Measurements from ENCODE around the gene KIAA1191. TPM values are rescaled to one million over a fixed set of nuclear protein-coding genes. Genes with fewer than 3 reads are reported as not detected.
A peak's percentile ranks its signal among the peaks of the same experiment; 100 is the strongest.

The KIAA1191 gene
- total and polyA plus RNA-seq, 9 of the 15 experiments (the other 6 are each of a cell fraction or from before 2014, with no cell fraction given), result 31.0 to 80.2 (median 45.7) TPM

GRCh38 chr5:176388003-176388443 is 26.5 kb upstream of the KIAA1191 start:
- peaks cover 58% of the 10 kb centered on the region for H3K79me2 ChIP-seq (ENCODE audit: control insufficient read depth, insufficient read depth, low read length)
- intact Hi-C loops (cut with micrococcal nuclease), result loop anchor here (1.0 kb wide), 1 partner anchor 27 kb away; the partner anchor contains the start of gene KIAA1191
- no peaks in the 10 kb centered on the region for H3K9me1 ChIP-seq (ENCODE audit: control insufficient read depth, insufficient read depth, low read length)
- DNase-seq (ENCODE audit: extremely low read depth in 1 of 4, low spot score in 3 of 4) (peak; percentile 52 to 72 (median 62)), ATAC-seq (peak; percentile 35), FAIRE-seq (peak; percentile 44)
- peak overlapping the region; percentile 97 for H3K27ac ChIP-seq (ENCODE audit: extremely low read depth, low read depth, low read length)
- in situ Hi-C loops (cut with MboI), result no loop called here
- H2AFZ ChIP-seq (ENCODE audit: low read depth, low read length), result peak overlapping the region; percentile 97
- peaks cover 81% of the 10 kb centered on the region for H3K36me3 ChIP-seq (ENCODE audit: control insufficient read depth, insufficient read depth, low read length)
- peak overlapping the region; percentile 96 to 98 for H3K9ac ChIP-seq (ENCODE audit: insufficient read depth in 1 of 2, low read depth in 2 of 2, low read length in 2 of 2)
- WGBS (ENCODE audit: insufficient coverage, low coverage, missing lambda C conversion rate), result 2% methylated on average over 22 of the region's 29 CpGs
- H4K20me1 ChIP-seq (replicated peaks; ENCODE audit: control insufficient read depth, insufficient read depth, low read length), result no peaks in the 10 kb centered on the region; the same call in 1 of the 2 replicates
- ChIA-PET CTCF (ENCODE audit: low intra/inter-chr PET ratio) (no interaction called here), POLR2A (interaction anchor here (0.6 to 1.5 kb wide), 4 partner anchors 26 to 115 kb away, joined by 3 to 4 read pairs (median 3); no protein-coding TSS in a partner anchor)
- peak overlapping the region; percentile 99 for H3K4me2 ChIP-seq (ENCODE audit: insufficient read depth, low read length)
- H3K4me1 ChIP-seq (replicated peaks in 1 of 2; ENCODE audit: control insufficient read depth in 2 of 2, insufficient read depth in 2 of 2, low read length in 2 of 2), result peaks cover 6 to 19% of the 10 kb centered on the region in 2 experiments; a peak in 4 of 5 replicates
- BruUV-seq (replicated peaks), result no TSS peak
- peak overlapping the region; percentile 69 for H3K4me3 ChIP-seq
- no peaks in the 10 kb centered on the region for H3K9me3 ChIP-seq (replicated peaks; ENCODE audit: control insufficient read depth, insufficient read depth, low read depth, low read length)
- no peaks in the 10 kb centered on the region for H3K27me3 ChIP-seq (ENCODE audit: control insufficient read depth in 2 of 2, insufficient read depth in 2 of 2, low read length in 2 of 2)
- TF ChIP-seq TOE1 (IDR thresholded peaks at IDR 0.05; ENCODE audit: borderline replicate concordance) (no peak), TOE1 (CRISPR knock-in tag; IDR thresholded peaks at IDR 0.05; ENCODE audit: borderline replicate concordance, low read depth) (0 out of 2 replicates have a peak, but pooled peaks have one; percentile 31), FOXA3 (CRISPR knock-in tag; conservative IDR thresholded peaks at IDR 0.05 in 1 of 2, IDR thresholded peaks at IDR 0.05 in 1 of 2) (peak in 1 of 2 experiments; percentile 31; a peak in 1 of 4 replicates), VEZF1 (CRISPR knock-in tag; IDR thresholded peaks at IDR 0.05) (no peak), BRF2 (IDR thresholded peaks at IDR 0.05; ENCODE audit: borderline replicate concordance, insufficient read depth, insufficient read length) (no peak), ZNF133 (CRISPR knock-in tag; IDR thresholded peaks at IDR 0.05) (no peak), MYNN (IDR thresholded peaks at IDR 0.05) (no peak), MYNN (CRISPR knock-in tag; IDR thresholded peaks at IDR 0.05) (no peak), JUN (IDR thresholded peaks at IDR 0.05; ENCODE audit: borderline replicate concordance, low read depth, low read length) (no peak), JUN (CRISPR knock-in tag; IDR thresholded peaks at IDR 0.05; ENCODE audit: borderline replicate concordance) (peak; percentile 12; the same call in 1 of the 2 replicates), ZNF655 (CRISPR knock-in tag; IDR thresholded peaks at IDR 0.05) (no peak), SAFB (IDR thresholded peaks at IDR 0.05; ENCODE audit: borderline replicate concordance, low read depth, low read length) (no peak), ZNF609 (CRISPR knock-in tag; IDR thresholded peaks at IDR 0.05; ENCODE audit: borderline replicate concordance) (0 out of 2 replicates have a peak, but pooled peaks have one; percentile 24)
